Measurements from ENCODE around the gene ST6GALNAC4. TPM values are rescaled to one million over a fixed set of nuclear protein-coding genes. Genes with fewer than 3 reads are reported as not detected.

Gene ST6GALNAC4
- total RNA-seq, 1 experiment from 2014 or later: 38.0 TPM

DNA sequence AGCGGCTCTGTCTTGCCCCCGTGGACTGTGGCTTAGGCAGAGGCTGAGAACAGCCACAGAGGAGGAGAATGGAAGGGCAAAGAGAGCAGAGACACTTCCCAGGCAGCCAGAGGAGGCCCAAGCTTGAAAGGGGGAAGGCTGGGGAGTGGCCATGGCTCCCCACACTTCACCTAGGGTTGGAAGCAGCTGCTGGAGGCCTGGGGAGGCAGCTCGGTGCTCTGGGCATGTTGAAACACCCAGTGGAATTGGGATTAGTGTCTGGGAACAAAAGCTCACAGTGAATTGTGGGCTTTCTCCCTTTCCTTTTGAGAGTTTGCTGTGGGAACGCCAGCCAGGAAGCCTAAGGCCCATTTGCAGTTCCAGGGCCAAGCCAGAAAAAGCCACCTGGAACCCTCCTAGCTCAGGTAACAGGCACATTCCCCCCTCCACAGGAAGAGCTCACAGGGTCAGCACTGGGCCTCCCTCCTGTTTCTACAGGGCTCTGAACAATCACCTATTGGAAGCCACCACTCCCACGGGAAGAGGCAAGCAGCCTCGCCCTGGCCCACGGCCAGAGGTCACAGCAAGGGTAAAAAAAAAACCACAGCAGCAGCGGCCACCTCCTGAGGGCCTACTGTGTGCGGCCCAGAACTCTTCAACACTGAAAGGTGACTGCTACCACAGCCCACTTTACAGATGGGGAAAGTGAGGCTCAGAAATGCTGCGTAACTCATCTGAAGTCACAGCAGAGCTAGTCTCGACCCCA is 43.7 kb upstream of the ST6GALNAC4 start:
- ChIA-PET CTCF (no interaction called here), POLR2A (no interaction called here)
- H3K9me3 ChIP-seq (ENCODE audit: control insufficient read depth, insufficient read depth, low read depth, low read length): no peaks in the 10 kb centered on the region
- TF ChIP-seq, protein P1, sequence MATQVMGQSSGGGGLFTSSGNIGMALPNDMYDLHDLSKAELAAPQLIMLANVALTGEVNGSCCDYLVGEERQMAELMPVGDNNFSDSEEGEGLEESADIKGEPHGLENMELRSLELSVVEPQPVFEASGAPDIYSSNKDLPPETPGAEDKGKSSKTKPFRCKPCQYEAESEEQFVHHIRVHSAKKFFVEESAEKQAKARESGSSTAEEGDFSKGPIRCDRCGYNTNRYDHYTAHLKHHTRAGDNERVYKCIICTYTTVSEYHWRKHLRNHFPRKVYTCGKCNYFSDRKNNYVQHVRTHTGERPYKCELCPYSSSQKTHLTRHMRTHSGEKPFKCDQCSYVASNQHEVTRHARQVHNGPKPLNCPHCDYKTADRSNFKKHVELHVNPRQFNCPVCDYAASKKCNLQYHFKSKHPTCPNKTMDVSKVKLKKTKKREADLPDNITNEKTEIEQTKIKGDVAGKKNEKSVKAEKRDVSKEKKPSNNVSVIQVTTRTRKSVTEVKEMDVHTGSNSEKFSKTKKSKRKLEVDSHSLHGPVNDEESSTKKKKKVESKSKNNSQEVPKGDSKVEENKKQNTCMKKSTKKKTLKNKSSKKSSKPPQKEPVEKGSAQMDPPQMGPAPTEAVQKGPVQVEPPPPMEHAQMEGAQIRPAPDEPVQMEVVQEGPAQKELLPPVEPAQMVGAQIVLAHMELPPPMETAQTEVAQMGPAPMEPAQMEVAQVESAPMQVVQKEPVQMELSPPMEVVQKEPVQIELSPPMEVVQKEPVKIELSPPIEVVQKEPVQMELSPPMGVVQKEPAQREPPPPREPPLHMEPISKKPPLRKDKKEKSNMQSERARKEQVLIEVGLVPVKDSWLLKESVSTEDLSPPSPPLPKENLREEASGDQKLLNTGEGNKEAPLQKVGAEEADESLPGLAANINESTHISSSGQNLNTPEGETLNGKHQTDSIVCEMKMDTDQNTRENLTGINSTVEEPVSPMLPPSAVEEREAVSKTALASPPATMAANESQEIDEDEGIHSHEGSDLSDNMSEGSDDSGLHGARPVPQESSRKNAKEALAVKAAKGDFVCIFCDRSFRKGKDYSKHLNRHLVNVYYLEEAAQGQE (IDR thresholded peaks at IDR 0.05; ENCODE audit: insufficient read depth in 1 of 2, low read depth in 2 of 2, low read length in 1 of 2): no peak
- TF ChIP-seq, protein P2, sequence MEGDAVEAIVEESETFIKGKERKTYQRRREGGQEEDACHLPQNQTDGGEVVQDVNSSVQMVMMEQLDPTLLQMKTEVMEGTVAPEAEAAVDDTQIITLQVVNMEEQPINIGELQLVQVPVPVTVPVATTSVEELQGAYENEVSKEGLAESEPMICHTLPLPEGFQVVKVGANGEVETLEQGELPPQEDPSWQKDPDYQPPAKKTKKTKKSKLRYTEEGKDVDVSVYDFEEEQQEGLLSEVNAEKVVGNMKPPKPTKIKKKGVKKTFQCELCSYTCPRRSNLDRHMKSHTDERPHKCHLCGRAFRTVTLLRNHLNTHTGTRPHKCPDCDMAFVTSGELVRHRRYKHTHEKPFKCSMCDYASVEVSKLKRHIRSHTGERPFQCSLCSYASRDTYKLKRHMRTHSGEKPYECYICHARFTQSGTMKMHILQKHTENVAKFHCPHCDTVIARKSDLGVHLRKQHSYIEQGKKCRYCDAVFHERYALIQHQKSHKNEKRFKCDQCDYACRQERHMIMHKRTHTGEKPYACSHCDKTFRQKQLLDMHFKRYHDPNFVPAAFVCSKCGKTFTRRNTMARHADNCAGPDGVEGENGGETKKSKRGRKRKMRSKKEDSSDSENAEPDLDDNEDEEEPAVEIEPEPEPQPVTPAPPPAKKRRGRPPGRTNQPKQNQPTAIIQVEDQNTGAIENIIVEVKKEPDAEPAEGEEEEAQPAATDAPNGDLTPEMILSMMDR (IDR thresholded peaks at IDR 0.05): no peak
- TF ChIP-seq POLR2AphosphoS5 (IDR thresholded peaks at IDR 0.05; ENCODE audit: low read depth, low read length): no peak
- TF ChIP-seq SIN3A (IDR thresholded peaks at IDR 0.05; ENCODE audit: borderline replicate concordance, insufficient read depth, low read depth, low read length): no peak
- no peak for TF ChIP-seq TCF7L2 (IDR thresholded peaks at IDR 0.05; ENCODE audit: low read depth, low read length)
- H3K4me3 ChIP-seq (ENCODE audit: low read depth in 2 of 2, low read length in 2 of 2): no peak overlapping the region
- no peaks in the 10 kb centered on the region for H3K27me3 ChIP-seq (ENCODE audit: control insufficient read depth, insufficient read depth, low read length)
- in situ Hi-C loops (cut with HindIII; ENCODE audit: low pct_unique_long_range_greater_than_20kb, low sequenced_read_pairs) (no loop called here), intact Hi-C loops (cut with micrococcal nuclease; ENCODE audit: unreplicated experiment) (no loop called here)
- peaks cover 86% of the 10 kb centered on the region for H3K4me1 ChIP-seq (ENCODE audit: control insufficient read depth, insufficient read depth, low read length)
- peak overlapping the region; percentile 88 for H3K27ac ChIP-seq (ENCODE audit: low read length)
- no peak; the same call in 1 of the 2 replicates for ATAC-seq
- no TSS peak for BruUV-seq (replicated peaks)
- DNase-seq (ENCODE audit: low read depth, low spot score): no peak
- H3K36me3 ChIP-seq (ENCODE audit: control insufficient read depth, insufficient read depth, low read length): no peaks in the 10 kb centered on the region

GRCh38 chr9:127959841-127960409 is 43.1 kb upstream of the ST6GALNAC4 start:
- in situ Hi-C loops (cut with HindIII; ENCODE audit: low pct_unique_long_range_greater_than_20kb, low sequenced_read_pairs) (no loop called here), intact Hi-C loops (cut with micrococcal nuclease; ENCODE audit: unreplicated experiment) (no loop called here)
- DNase-seq (ENCODE audit: low read depth, low spot score) (no peak), ATAC-seq (no peak)
- ChIA-PET POLR2A (no interaction called here), CTCF (no interaction called here)
- BruUV-seq (replicated peaks): no TSS peak
- H3K36me3 ChIP-seq (ENCODE audit: control insufficient read depth, insufficient read depth, low read length): no peaks in the 10 kb centered on the region
- H3K27me3 ChIP-seq (ENCODE audit: control insufficient read depth, insufficient read depth, low read length): no peaks in the 10 kb centered on the region
- H3K4me3 ChIP-seq (ENCODE audit: low read depth in 2 of 2, low read length in 2 of 2): no peak overlapping the region
- TF ChIP-seq POLR2AphosphoS5 (IDR thresholded peaks at IDR 0.05; ENCODE audit: low read depth, low read length) (no peak), SIN3A (IDR thresholded peaks at IDR 0.05; ENCODE audit: borderline replicate concordance, insufficient read depth, low read depth, low read length) (no peak), TCF7L2 (IDR thresholded peaks at IDR 0.05; ENCODE audit: low read depth, low read length) (no peak)
- TF ChIP-seq, protein P1 (IDR thresholded peaks at IDR 0.05; ENCODE audit: insufficient read depth in 1 of 2, low read depth in 2 of 2, low read length in 1 of 2): no peak
- TF ChIP-seq, protein P2 (IDR thresholded peaks at IDR 0.05): no peak
- H3K27ac ChIP-seq (ENCODE audit: low read length): peak overlapping the region; percentile 88
- no peaks in the 10 kb centered on the region for H3K9me3 ChIP-seq (ENCODE audit: control insufficient read depth, insufficient read depth, low read depth, low read length)
- peaks cover 86% of the 10 kb centered on the region for H3K4me1 ChIP-seq (ENCODE audit: control insufficient read depth, insufficient read depth, low read length)

Data from Panc1 (cell line).